Upper lobe of left lung (tissue), 4 donors: ENCODE measurements around the gene TMEM269.

ENCODE experiments used
- POLR2AphosphoS5 ChIP-seq, 2 donors: sonication (generic); formaldehyde crosslinking; IDR thresholded peaks; one replicate each; pipeline ENCODE4 v1.5.1; 2017; ENCODE audit warnings: antibody characterized with exemption in 2 of 2
- TF ChIP-seq, protein P1 (sequence below), 6 experiments: fragments of 450-650 bp in 4 of 6; fragments of 200-600 bp in 2 of 6; sonication (generic) in 2 of 6; IDR thresholded peaks; one replicate each; pipeline ENCODE4 v1.5.1; 2016 to 2019; ENCODE audit warnings: antibody characterized with exemption in 6 of 6

GRCh38 chr1:42743317-42744147, 41.3 kb upstream of the TMEM269 start:
- TF ChIP-seq, protein P1, sequence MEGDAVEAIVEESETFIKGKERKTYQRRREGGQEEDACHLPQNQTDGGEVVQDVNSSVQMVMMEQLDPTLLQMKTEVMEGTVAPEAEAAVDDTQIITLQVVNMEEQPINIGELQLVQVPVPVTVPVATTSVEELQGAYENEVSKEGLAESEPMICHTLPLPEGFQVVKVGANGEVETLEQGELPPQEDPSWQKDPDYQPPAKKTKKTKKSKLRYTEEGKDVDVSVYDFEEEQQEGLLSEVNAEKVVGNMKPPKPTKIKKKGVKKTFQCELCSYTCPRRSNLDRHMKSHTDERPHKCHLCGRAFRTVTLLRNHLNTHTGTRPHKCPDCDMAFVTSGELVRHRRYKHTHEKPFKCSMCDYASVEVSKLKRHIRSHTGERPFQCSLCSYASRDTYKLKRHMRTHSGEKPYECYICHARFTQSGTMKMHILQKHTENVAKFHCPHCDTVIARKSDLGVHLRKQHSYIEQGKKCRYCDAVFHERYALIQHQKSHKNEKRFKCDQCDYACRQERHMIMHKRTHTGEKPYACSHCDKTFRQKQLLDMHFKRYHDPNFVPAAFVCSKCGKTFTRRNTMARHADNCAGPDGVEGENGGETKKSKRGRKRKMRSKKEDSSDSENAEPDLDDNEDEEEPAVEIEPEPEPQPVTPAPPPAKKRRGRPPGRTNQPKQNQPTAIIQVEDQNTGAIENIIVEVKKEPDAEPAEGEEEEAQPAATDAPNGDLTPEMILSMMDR (IDR thresholded peaks at IDR 0.05): no peak
- TF ChIP-seq POLR2AphosphoS5 (IDR thresholded peaks at IDR 0.05): no peak
